Esophagus (tissue), 2 donors: Measurements from ENCODE around the gene ARID5B. TPM values are rescaled to one million over a fixed set of nuclear protein-coding genes. Genes with fewer than 3 reads are reported as not detected.
A peak's percentile ranks its signal among the peaks of the same experiment; 100 is the strongest.

Source experiments
- H3K27ac ChIP-seq, 2 donors: one replicate each; pipeline ENCODE4 v1.5.1; 2013; ENCODE audit warnings: low read depth in 2 of 2, mild to moderate bottlenecking in 2 of 2, inconsistent platforms in 1 of 2, low read length in 1 of 2, moderate library complexity in 1 of 2
- H3K27me3 ChIP-seq, 2 donors: one replicate each; pipeline ENCODE4 v1.6.1; 2013; ENCODE audit warnings: low read length in 2 of 2, control low read depth in 1 of 2, mild to moderate bottlenecking in 1 of 2; ENCODE audit not compliant: insufficient read depth in 2 of 2, control insufficient read depth in 1 of 2
- H3K36me3 ChIP-seq, 2 donors: one replicate each; pipeline ENCODE4 v1.6.1; 2013; ENCODE audit warnings: low read length in 1 of 2; ENCODE audit not compliant: control insufficient read depth in 2 of 2, insufficient read depth in 2 of 2
- H3K4me1 ChIP-seq, 2 donors: one replicate each; pipeline ENCODE4 v1.6.1; 2013; ENCODE audit warnings: low read length in 1 of 2; ENCODE audit not compliant: control insufficient read depth in 2 of 2, insufficient read depth in 2 of 2
- H3K4me3 ChIP-seq, 2 donors: one replicate each; pipeline ENCODE4 v1.5.1; 2013; ENCODE audit warnings: low read length in 2 of 2, mild to moderate bottlenecking in 2 of 2, low read depth in 1 of 2, moderate library complexity in 1 of 2
- H3K9me3 ChIP-seq, 2 donors: one replicate each; pipeline ENCODE4 v1.6.1; 2013; ENCODE audit warnings: mild to moderate bottlenecking in 2 of 2, low read depth in 1 of 2, low read length in 1 of 2, moderate library complexity in 1 of 2; ENCODE audit not compliant: control insufficient read depth in 2 of 2, insufficient read depth in 1 of 2
- WGBS, 2 donors: extraction: QIAGEN DNeasy Blood & Tissue Kit; methylation state at CpG; one replicate each; pipeline ENCODE4 v1.1.7; 2013; 5-methylcytosine and 5-hydroxymethylcytosine counted together
- polyA plus RNA-seq, 2 donors: library from polyadenylated mRNA; stranded (reverse); fragments of 200-250 nt; gene quantifications; one replicate each; pipeline ENCODE4 v1.2.3, GENCODE V29; 2013
- donor health status: healthy with polysubstance abuse.
- donor health status: Bipolar disorder and iron deficiency.

Gene ARID5B
- polyA plus RNA-seq, 2 donors = 6.7 to 7.7 TPM

DNA sequence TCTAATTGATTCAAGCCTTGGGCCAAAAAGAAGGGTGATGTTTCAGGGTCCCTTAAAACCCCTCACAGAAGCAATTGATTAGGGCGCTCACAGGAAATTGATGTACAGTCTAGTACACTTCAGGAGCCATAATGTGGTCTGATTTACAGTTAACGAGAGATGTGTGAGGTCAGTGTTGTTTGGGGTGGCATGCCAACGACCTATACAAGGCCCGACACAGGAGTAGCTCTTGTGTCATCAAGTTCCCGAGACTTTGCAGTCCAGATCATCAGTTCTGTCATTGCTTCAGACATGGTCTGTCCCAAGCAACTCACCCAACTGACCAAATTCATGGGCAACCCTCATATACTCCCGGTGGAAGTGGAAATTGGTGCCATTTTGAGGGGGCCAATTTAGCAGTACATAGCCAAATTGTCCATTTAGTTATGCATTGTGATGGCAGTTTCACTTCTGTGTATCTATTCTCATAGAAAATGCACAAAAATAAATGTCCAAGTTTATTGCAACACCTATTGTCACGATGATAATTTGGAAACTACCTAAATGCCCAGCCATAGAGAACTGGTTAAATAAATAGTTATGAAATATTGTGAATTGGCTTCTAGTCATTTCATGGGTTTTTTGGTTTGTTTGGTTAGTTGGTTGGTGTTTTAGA, 18.0 kb upstream of the ARID5B start:
- H3K36me3 ChIP-seq = no peaks in the 10 kb centered on the region
- no peaks in the 10 kb centered on the region for H3K4me1 ChIP-seq
- no peaks in the 10 kb centered on the region for H3K9me3 ChIP-seq
- H3K27ac ChIP-seq = no peak overlapping the region
- WGBS, 2 donors = 89 to 90% methylated on average over 7 of the region's 7 CpGs
- no peak overlapping the region for H3K4me3 ChIP-seq
- H3K27me3 ChIP-seq = no peaks in the 10 kb centered on the region

DNA sequence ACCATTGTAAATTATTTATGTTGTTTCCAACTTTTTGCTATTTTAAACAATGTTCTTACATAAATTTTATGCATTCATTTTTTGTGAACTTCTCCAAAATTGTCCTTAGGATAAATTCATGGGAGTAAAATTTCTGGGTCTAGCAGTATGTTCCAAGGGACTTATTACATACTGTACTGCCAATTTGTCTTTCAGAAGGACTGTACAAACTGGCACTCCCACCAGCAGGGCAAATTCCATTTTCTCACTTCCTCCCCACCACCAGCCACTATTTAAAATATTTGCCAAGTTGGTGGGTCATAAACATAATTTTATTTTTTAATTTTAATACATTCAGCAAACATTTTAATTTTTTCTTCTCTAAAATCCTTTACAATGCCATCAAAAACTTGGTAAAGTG, 13.7 kb upstream of the ARID5B start:
- Histone ChIP-seq H3K27ac (no peak overlapping the region), H3K27me3 (no peaks in the 10 kb centered on the region), H3K4me1 (no peaks in the 10 kb centered on the region), H3K9me3 (no peaks in the 10 kb centered on the region), H3K4me3 (no peak overlapping the region), H3K36me3 (no peaks in the 10 kb centered on the region)

GRCh38 chr10:61888744-61889143, 12.8 kb upstream of the ARID5B start:
- Histone ChIP-seq H3K4me3 (no peak overlapping the region), H3K27me3 (no peaks in the 10 kb centered on the region), H3K27ac (no peak overlapping the region), H3K4me1 (no peaks in the 10 kb centered on the region), H3K9me3 (no peaks in the 10 kb centered on the region), H3K36me3 (no peaks in the 10 kb centered on the region)
- WGBS, 2 donors = 83 to 91% methylated on average over 1 of the region's 1 CpG

DNA sequence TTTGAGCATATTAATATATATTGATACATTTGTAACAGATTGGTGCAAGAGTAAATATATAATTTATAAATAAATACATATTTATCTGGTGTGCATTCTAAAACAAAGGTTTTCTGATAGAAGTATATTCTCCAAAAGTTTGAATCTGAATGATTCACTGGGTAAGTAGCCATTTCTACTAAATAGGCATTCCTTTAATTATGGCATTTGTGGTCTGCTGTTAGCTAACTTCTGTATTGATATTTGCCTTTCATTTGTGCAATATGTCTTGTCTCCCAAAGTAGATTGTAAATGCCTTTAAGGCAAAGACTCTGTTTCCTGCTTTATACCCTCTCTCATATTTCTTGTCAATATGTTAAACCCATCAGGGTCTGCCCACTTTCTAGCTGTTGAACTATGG, 11.1 kb upstream of the ARID5B start:
- no peaks in the 10 kb centered on the region for H3K4me1 ChIP-seq
- H3K27ac ChIP-seq = no peak overlapping the region
- H3K27me3 ChIP-seq = no peaks in the 10 kb centered on the region
- no peaks in the 10 kb centered on the region for H3K36me3 ChIP-seq
- no peak overlapping the region for H3K4me3 ChIP-seq
- H3K9me3 ChIP-seq = no peaks in the 10 kb centered on the region

- Histone ChIP-seq H3K27me3 (no peaks in the 10 kb centered on the region), H3K4me3 (no peak overlapping the region), H3K4me1 (no peaks in the 10 kb centered on the region), H3K27ac (no peak overlapping the region), H3K9me3 (no peaks in the 10 kb centered on the region), H3K36me3 (no peaks in the 10 kb centered on the region)
- 85 to 91% methylated on average over 5 of the region's 5 CpGs for WGBS, 2 donors
Observed at GRCh38 chr10:61890881-61891409, 10.6 kb upstream of the ARID5B start.

GRCh38 chr10:61891906-61892585, 9.5 kb upstream of the ARID5B start:
- H3K4me1 ChIP-seq = peaks cover under 1% of the 10 kb centered on the region in 2 donors
- no peak overlapping the region for H3K27ac ChIP-seq
- H3K9me3 ChIP-seq = no peaks in the 10 kb centered on the region
- WGBS, 2 donors = 70 to 77% methylated on average over 5 of the region's 5 CpGs
- no peaks in the 10 kb centered on the region for H3K27me3 ChIP-seq
- H3K4me3 ChIP-seq = no peak overlapping the region
- H3K36me3 ChIP-seq = no peaks in the 10 kb centered on the region

- H3K4me3 ChIP-seq = no peak overlapping the region
- no peak overlapping the region for H3K27ac ChIP-seq
- 93 to 95% methylated on average over 4 of the region's 4 CpGs for WGBS, 2 donors
- peaks cover 3 to 5% of the 10 kb centered on the region in 2 donors for H3K4me1 ChIP-seq
- no peaks in the 10 kb centered on the region for H3K36me3 ChIP-seq
- no peaks in the 10 kb centered on the region for H3K9me3 ChIP-seq
- H3K27me3 ChIP-seq = no peaks in the 10 kb centered on the region
Observed at GRCh38 chr10:61892961-61893360, 8.5 kb upstream of the ARID5B start.

DNA sequence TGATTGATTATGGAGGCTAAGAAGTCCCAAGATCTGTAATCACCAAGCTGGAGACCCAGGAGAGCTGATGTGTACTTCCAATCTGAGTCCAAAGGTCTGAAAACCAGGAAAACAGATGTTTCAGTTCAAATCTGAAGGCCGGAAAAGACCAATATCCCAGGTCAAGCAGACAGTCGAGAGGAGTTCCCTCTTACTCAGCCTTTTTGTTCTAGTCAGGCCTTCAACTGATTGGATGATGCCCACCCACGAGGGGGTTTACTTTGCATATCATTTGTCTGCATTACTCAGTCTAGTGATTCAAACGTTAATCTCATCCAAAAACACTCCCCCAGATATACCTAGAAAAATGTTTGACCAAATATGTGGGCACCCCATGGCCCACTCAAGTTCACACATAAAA, 7.4 kb upstream of the ARID5B start:
- Histone ChIP-seq H3K4me3 (no peak overlapping the region), H3K36me3 (no peaks in the 10 kb centered on the region), H3K4me1 (peaks cover 3 to 5% of the 10 kb centered on the region in 2 donors), H3K27ac (no peak overlapping the region), H3K9me3 (no peaks in the 10 kb centered on the region), H3K27me3 (no peaks in the 10 kb centered on the region)
- 63 to 69% methylated on average over 4 of the region's 4 CpGs for WGBS, 2 donors

- no peak overlapping the region for H3K4me3 ChIP-seq
- no peaks in the 10 kb centered on the region for H3K36me3 ChIP-seq
- WGBS, 2 donors = 85 to 90% methylated on average over 6 of the region's 6 CpGs
- H3K9me3 ChIP-seq = no peaks in the 10 kb centered on the region
- H3K4me1 ChIP-seq = peaks cover 3 to 5% of the 10 kb centered on the region in 2 donors
- H3K27me3 ChIP-seq = no peaks in the 10 kb centered on the region
- peak overlapping the region in 1 of 2 donors; percentile 22 for H3K27ac ChIP-seq
Observed at GRCh38 chr10:61895898-61896600, 5.5 kb upstream of the ARID5B start.
